ENCODE data around the gene CSRP1.
"Not testable (repeated sequence)": the region's sequence is repeated elsewhere in the genome, so short reads cannot be mapped to it uniquely, and the experiment has no call there.

The CSRP1 gene

DNA sequence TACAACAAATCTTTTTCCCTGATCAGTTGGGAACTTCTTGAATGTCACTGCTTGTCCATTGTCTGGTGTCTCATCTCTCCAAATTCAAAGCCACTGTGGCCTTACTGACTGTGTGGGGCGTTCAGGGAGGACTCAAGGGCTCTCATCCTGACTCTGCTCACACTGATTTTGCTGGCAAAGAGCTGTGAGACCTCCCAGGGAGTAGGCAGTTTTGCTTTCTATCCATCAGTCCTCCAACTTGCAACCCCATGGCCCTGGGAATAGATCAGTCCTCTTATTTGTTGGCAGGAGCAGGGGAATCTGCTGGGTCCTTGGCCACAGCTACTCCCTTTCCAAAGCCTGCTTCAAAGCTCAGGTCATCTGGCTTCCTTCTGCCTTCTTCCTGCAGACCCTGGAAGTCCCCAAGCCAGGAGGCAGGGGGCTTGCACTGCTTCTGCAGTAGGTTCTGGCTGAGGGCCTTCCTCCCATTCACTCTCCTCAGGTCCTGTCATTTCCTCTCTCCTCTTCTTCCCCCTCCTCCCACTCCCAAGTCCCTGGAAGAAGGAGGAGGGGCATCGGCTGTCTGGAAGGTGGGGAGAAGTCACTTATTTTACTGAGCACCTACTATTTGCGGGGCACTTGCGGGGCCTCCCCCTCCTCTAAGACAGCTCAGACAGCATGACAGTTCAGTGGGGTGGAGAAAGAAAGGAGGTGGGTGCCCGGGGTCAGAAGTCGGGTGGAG, 31.1 kb upstream of the CSRP1 start:
- DNase-seq (ENCODE audit: low read depth) = no peak

DNA sequence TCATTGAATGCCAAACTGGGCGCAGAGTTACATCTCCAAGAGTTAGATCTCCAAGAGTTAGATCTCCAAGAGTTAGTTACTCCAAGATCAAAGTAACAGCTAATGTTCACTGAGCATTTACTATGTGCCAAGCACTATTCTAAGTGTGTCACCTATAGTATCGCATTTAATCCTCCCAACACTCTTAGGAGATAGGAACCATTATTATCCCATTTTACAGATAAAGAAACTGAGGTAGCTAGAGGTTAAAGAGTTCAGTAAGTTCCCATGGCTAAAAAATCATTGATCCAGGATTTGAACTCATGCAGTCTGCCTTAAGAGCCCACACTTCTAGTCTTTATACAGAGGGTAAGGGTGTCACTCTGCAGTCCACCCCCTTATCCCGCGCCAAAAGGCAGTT, 30.5 kb upstream of the CSRP1 start:
- DNase-seq (ENCODE audit: low read depth) = no peak

DNA sequence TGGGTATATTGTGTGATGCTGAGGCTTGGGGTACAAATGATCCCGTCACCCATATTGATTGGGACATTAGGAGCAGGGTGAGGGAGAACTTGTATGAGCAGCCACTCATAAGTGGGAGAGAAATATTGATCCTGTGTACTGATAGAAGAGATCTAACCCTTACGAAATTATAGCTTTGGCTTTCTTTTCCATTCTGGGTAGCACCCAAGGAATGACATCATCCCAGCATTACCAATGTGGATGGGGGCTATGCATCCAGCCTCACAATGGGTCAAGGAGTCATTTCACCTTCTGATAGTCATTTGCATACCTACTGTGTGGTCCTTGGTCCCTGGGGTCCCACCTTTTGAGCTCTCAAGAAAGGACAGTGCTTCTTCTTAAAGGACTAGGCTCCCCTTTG, 30.1 kb upstream of the CSRP1 start:
- no peak for DNase-seq (ENCODE audit: low read depth)

DNA sequence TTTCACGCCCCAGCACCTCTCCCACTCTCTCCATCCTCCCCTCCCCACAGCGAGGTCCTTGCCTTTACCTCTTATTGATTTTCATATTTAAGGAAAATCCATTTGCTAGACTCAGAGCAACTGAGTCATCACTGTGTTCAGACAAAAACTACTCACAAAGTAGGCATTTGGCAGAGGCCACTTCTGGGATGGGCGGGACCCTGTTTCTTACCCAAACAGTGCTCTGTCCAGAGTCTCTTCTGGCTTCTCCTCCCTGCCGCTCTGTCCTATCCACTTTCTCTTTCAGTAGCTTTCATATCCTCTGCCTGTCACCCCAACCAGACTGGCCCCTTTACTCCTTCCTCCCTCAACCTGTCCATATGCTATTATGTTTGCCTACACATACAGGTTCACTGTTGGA, 29.6 kb upstream of the CSRP1 start:
- DNase-seq (ENCODE audit: low read depth) = no peak

DNA sequence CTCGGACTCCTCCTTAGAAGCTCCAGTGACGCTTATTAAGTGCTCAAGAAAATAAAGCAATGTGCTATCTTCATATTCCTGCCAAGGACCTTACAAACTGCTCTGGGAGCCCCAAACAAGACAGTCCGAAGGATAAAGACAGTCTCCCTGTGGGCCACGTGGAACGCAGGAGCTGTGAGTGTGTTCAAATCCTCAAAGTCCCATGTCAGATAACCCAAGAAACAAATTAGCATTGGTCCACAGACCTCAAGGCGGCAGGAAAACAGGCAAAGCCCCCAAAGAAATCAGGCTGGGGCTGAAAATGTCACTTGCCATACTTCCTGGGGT, 29.0 kb upstream of the CSRP1 start:
- no peak for DNase-seq (ENCODE audit: low read depth)

DNA sequence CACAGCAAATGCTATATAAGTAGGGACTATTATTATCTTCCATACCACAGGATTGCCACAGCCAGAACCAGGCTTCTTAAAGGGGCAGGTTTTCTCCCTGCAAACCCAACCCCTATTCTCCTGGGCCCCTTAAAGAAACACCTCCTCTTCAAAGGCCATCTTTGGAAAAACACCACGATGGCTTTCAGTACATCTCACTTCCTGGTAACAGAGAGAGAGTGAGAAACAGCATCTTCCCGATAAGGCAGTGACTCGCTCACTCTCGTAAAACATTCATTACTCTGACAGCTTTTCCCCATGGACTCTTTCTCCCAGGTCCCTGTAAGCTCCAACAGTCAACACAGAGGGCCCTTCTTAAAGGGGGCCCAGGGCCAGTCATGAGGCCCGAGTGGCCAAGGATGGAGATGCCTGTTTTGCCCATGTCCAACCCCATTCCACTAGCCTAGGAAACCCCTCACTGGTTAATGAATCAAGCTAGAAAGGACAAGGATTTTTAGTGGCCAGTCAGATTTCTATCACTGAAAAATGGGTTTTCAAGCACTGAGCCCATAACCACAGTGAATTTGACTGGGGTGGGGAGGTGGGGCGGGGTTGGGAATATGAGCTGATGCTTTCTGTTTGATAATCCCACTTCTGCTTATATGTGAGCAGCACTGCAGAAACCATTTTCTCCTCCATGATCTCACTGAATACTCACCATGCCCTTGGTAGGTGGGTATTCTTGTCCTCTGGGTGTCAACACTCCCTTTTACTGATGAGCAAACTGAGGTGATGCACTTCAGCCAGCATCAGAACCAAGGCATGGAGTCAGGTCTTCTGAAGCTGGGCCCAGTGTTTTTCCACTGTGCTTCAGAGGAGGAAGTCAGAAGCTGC, 28.4 kb upstream of the CSRP1 start:
- no peak for DNase-seq (ENCODE audit: low read depth)

DNA sequence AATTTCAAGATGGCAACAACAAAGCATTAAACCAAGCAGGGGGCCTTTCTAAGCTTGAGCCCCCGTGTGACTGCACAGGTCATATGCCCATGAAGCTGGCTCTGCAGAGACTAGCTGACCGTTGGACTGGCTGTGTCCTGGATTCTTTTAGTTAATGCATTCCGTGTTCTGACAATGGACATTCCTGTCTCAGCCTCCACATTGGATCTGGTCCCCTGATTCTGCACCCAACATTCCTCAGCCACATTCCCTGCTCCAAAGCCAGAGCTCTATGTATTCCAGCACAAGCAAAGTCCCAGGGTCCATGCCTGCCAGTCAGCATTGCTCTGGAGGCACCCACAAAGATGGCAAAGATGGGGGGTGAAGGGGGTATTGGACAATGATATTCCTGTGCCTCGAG, 26.9 kb upstream of the CSRP1 start:
- no peak for DNase-seq (ENCODE audit: low read depth)

DNA sequence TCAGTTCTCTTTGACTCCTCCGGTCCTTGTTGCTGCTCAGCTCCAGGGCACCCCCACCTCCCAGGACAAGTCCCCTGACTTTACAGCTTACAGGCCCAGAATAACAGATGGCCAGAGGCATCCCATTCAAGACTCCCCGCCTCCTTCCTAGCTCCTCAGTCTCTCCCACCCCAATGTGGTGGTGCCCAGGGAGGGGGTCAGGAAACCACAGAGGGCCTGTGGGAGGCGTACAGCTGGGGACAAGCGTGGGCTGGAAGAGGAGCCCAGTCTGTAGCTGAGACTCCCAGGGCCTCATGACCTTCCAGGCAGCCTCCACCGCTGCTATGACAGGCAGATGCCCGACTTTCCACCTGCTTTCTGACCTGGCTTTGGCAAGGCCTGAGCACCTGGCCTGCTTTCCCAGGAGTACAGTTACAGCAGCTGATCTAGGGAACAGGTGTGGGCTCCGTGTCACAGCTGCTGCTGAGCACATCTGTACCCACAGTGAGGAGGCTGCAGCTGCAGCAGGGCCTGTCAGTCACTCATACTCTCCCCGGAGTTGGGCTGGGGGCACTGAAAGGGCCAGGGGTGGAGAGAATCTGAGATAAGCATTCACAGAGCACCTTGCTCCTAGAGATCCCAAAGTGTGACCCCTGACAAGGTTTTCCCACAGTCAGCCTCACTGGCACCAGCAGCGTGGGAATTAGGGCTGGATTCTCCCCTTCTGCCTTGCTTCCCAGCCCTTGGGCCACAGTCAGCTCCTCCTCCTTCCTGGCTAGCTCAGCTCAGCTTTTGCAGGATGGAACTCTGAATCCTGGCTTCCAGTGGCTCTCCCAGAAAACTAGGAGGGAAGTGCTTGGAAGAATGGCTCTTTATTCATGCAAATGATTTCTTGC, 24.9 kb upstream of the CSRP1 start:
- no peak for DNase-seq (ENCODE audit: low read depth)

DNA sequence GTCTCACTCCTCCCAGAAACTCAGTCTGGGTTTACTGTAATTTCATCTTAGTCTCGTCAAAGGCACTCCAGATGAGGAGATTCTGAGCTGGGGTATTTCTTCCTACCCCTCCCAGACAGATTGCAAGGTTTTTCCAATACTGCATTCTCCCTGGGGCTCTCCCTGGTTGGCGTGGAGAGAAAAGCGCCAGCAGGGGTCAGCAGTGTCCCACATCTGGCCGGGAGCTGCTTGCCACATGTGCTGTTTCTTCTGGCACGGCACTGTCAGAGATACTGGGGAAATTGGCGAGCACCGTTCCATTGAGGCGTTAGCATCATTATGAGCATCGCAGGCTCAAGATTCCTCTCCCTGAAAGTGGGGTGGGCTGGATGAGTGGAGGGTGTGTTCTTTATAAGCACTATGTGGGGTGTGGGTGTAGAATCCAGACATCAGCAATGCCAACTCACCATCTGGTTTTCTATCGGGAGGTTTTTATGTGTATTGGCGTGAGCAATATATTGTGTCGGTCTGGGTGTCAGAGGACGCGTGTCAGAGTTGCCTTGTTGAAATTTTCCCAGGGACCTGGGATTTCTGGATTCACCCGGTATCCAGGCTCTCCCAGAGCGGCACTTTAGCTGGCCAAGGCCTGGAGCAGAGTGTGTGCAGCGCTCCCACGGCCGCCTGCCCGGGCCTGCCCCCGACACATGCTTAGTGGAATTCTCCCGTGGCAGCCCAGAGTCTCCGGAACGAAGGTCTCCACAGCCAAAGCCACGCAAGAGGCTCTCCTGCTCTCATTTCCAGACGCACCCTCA, 24.0 kb upstream of the CSRP1 start:
- DNase-seq (ENCODE audit: low read depth) = no peak

DNA sequence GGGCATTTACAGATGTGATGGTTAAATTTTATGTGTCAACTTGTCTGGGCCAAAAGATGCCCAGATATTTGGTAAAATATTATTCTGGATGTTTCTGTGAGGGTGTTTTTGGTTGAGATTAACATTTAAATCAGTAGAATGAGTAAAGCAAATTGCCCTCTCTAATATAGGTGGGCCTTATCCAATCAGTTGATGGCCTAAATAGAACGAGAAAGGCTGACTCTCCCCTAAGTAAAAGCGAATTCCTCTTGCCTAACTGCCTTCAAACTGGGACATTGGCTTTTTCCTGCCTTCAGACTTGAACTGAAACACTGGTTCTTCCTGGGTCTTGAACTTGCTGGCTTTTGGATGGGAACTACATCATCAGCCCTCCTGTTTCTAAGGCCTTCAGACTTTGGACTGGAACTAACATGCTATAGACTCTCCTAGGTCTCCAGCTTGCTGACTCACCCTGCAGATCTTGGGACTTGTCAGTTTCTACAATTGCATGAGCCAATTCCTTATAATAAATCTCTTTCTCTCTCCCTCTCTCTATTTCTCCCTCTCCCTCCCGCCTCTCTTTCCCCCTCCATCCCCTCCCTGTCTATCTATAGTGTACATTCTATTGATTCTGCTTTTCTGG, 21.8 kb upstream of the CSRP1 start:
- no peak for DNase-seq (ENCODE audit: low read depth)

DNA sequence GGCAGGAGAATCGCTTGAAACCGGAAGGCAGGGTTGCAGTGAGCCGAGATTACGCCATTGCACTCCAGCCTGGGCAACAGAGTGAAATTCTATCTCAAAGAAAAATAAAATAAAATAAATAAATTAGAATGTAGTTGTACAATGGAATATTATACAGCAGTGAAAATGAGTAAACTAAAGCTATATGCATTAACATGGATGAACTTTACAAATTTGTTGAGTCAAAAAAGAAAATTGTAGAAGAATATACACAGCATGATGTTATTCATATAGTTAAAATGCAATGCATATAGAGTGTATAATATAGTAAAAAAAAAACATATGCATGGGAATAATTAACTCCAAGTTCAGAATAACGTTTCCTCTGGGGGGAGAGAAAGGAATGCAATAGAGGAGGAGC, 21.0 kb upstream of the CSRP1 start:
- no peak for DNase-seq (ENCODE audit: low read depth)

DNA sequence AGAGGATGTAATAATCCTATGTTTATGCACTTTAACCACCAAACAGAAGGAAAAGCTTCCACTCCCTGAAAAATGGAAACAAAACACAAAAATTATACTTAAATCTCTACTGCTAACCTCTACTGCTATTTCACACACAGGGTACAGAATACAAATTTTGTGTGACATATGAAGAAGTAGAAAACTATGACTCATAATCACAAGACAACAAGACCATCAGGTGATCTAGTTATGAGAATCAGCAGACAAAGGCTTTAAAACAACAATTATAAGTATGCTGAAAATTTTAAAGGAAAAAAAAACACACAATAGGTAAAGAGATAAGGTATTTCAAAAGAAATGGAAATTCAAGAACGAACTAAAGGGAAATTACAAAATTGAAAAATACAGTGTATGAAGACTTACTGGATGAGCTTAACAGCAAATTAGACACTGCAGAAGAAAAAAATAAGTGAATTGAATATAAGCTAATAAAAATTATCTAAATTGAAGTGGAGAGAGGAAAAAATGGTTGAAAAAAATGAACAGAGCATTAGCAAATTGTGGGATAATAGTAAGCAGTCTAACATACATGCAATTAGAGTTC, 18.4 kb upstream of the CSRP1 start:
- DNase-seq (ENCODE audit: low read depth) = no peak

DNA sequence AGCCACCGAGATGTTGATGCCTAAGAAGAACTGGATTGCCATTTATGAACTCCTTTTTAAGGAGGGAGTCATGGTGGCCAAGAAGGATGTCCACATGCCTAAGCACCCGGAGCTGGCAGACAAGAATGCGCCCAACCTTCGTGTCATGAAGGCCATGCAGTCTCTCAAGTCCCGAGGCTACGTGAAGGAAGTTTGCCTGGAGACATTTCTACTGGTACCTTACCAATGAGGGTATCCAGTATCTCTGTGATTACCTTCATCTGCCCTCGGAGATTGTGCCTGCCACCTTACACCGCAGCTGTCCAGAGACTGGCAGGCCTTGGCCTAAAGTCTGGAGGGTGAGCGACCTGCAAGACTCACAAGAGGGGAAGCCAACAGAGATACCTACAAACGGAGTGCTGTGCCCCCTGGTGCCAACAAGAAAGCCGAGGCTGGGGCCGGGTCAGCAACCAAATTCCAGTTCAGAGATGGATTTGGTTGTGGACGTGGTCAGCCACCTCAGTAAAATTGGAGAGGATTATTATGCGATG, 13.2 kb upstream of the CSRP1 start:
- DNase-seq (ENCODE audit: low read depth) = not testable (repeated sequence)

DNA sequence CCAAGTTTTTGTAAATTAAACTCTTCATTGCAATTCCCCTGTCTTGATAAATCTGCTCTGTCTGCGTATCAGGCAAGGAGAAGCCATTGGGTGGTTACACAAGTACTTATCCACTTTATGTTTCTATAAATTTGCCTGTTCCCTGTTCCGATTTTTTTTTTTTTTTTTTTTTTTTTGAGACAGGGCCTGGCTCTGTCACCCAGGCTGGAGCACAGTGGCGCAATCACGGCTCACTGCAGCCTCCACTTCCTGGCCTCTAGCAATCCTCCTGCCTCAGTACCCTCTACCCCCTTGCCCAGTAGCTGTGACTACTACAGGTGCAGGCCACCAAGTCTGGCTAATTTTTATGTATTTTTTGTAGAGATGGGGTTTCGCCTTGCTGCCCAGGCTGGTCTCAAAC, 11.1 kb upstream of the CSRP1 start:
- no peak for DNase-seq (ENCODE audit: low read depth)

DNA sequence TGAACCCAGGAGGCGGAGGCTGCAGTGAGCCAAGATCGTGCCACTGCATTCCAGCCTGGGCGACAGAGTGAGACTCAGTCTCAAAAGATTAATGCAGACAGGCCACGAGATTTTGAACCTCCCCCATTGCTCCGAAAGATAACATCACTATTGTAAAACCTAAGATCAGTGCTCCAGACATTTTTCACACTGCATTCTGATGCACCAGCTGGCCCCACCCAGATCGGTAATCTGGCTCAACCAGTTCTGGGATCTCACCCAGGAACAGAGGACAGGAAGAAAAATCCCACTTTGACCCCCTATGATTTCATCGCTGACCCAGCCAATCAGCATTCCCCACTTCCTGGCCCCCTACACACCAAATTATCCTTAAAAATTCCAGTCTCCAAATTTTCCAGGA, 10.7 kb upstream of the CSRP1 start:
- no peak for DNase-seq (ENCODE audit: low read depth)

DNA sequence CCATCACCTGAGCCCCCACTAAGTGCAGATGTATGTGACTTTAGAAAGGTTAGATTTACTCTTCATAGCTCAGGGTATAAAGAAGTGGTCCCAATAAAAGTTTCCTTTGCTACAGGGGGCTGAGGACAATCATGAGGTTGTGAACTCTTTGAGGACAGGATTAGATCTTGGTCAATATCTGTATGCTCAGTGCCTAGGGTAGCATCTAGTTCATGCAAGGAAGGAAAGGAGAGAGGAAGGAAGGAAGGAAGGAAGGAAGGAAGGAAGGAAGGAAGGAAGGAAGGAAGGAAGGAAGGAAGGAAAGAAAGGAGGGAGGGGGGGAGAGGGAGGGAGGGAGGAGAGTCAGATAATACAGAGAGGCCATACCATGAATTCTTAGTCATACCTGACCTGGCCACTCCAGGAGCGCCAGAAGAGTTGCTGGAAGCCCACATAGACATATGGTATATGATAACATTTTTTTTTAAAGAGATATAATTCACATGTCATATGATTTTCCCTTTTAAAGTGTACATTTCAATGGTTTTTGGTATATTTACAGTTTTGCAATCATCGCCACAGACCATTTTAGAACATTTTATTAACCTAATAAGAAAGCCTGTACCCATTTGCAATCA, 9.7 kb upstream of the CSRP1 start:
- DNase-seq (ENCODE audit: low read depth) = no peak

DNA sequence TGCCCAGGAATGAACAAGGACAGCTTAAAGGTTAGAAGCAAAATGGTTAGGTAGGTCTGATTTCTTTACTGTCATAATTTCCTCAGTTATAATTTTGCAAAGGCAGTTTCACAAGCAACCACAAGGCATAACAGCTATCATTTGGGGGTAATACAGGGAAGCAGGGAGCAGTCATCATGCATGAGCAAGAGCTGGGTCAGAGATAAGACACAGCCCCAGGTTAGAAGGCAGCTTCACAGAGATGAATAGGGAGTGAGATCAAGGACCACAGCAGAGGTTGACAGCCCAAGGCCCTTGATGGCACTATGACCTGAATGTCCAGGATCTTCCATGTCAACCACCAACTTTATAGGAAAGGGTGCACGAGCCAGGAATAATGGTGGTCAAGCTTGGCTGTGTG, 9.0 kb upstream of the CSRP1 start:
- no peak for DNase-seq (ENCODE audit: low read depth)

DNA sequence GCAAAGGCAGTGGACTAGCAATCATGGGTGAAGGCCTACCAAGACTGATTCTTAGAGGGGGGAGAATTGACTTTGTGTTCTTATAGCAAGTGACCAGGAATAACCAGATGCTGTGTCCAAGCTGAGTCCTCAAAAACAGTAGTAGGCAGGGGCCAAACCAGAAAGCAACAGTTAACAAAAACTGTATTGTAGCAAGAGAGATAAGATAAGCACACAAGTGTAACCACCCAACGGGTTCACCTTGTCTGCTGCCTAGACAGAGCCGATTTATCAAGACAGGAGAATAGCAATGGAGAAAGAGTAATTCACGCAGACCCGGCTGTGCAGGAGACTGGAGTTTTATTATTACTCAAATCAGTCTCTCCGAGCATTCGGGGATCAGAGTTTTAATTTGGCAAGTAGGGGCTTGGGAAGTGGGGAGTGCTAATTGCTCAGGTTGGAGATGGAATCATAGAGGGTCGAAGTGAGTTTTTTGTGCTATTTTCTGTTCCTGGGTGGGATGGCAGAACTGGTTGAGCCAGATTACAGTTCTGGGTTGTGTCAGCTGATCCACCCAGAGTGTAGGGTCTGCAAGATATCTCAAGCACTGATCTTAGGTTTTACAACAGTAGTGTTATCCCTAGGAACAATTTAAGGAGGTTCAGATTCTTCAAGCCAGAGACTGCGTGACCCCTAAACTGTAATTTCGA, 8.3 kb upstream of the CSRP1 start:
- DNase-seq (ENCODE audit: low read depth) = no peak

DNA sequence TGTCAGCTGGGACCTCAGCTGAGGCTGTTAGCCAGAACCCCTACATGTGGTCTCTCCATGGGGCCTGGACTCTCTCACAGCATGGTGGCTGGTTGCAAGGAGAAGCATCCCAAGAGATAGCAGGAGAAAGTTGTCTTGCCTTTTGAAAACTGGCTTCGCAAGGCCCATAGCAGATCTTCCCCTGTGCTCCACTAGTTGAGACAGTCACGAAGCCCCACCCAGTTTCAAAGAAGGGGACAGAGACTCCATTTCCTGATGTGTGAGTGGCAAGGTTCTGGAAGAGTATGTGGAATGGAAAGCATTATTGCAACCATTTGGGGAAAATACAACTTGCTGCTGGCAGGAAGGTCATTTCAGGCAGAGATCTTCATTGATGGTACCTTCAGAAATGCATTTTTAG, 7.5 kb upstream of the CSRP1 start:
- no peak for DNase-seq (ENCODE audit: low read depth)
